ENCODE measurements around the gene CDH11.

Gene CDH11

GRCh38 chr16:65016754-65017153 is 105.1 kb downstream of the CDH11 start:
- TF ChIP-seq, protein P1, sequence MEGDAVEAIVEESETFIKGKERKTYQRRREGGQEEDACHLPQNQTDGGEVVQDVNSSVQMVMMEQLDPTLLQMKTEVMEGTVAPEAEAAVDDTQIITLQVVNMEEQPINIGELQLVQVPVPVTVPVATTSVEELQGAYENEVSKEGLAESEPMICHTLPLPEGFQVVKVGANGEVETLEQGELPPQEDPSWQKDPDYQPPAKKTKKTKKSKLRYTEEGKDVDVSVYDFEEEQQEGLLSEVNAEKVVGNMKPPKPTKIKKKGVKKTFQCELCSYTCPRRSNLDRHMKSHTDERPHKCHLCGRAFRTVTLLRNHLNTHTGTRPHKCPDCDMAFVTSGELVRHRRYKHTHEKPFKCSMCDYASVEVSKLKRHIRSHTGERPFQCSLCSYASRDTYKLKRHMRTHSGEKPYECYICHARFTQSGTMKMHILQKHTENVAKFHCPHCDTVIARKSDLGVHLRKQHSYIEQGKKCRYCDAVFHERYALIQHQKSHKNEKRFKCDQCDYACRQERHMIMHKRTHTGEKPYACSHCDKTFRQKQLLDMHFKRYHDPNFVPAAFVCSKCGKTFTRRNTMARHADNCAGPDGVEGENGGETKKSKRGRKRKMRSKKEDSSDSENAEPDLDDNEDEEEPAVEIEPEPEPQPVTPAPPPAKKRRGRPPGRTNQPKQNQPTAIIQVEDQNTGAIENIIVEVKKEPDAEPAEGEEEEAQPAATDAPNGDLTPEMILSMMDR (IDR thresholded peaks at IDR 0.05; ENCODE audit: control insufficient read depth, insufficient read depth, low read depth, low read length, missing control alignments), result no peak
- no peak for DNase-seq (ENCODE audit: low read depth)
- H3K4me3 ChIP-seq (ENCODE audit: control insufficient read depth, low read depth, low read length), result no peak overlapping the region

DNA sequence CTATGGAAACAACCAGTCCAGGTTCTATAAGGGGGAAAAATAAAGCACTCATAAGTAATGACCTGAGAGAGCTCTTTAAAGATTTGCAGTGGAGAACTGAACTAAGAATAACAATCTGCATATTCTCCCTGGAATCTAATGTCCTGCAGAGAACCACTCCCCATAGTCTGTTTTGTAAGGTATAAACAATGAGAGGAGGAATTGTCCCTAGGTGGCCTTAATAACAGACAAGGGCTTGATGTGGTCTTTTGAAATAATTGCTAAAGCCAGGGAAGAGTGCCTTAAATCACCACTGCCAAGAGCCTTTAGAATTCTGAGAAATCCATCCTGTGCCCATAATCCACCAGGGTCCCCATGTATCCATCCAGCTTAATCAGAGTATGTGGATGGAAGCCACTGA is 106.3 kb downstream of the CDH11 start:
- no peak for DNase-seq (ENCODE audit: low read depth)
- H3K4me3 ChIP-seq (ENCODE audit: control insufficient read depth, low read depth, low read length), result no peak overlapping the region
- TF ChIP-seq, protein P1 (IDR thresholded peaks at IDR 0.05; ENCODE audit: control insufficient read depth, insufficient read depth, low read depth, low read length, missing control alignments), result no peak

GRCh38 chr16:65012357-65012756 is 109.5 kb downstream of the CDH11 start:
- H3K4me3 ChIP-seq (ENCODE audit: control insufficient read depth, low read depth, low read length), result no peak overlapping the region
- TF ChIP-seq, protein P1 (IDR thresholded peaks at IDR 0.05; ENCODE audit: control insufficient read depth, insufficient read depth, low read depth, low read length, missing control alignments), result no peak
- DNase-seq (ENCODE audit: low read depth), result peak; percentile 40

DNA sequence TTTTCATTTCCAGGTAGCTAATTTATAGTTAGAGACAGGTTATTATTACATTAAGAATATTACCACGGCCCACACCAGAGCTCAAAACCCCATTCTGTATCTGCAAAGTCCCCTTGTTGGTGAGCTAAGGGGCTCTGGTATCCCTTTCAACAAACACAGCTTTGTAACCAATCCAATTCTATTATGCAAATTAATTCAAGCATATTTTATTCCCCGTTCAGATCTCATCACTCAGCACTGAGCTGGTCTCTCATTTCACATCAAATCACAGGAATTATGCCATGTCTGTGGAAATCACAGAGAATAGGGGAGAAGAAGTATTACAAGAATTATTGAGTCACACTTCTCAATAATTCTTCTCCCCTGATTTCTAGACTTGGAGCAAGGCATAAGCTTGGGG is 111.7 kb downstream of the CDH11 start:
- no peak for DNase-seq (ENCODE audit: low read depth)
- H3K4me3 ChIP-seq (ENCODE audit: control insufficient read depth, low read depth, low read length), result no peak overlapping the region
- TF ChIP-seq, protein P1 (IDR thresholded peaks at IDR 0.05; ENCODE audit: control insufficient read depth, insufficient read depth, low read depth, low read length, missing control alignments), result no peak

DNA sequence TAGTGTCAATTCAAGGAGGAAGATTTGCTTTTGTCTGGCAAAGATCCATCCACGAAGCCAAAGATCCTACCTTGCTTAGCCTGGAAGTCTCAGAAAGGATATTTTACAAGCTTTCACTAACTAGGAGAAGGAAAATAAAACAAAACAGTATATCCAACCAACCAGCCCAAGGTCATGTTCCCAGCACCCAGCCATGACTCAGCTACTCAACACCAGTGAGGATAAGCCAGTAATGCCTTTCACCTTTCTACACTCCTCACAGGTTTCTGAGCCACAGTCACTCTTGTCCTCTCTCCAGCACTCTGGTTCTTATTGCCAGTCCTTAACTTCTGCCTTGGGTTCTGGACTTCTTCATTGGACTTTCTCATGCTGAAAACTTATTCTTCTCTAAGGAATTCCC is 116.2 kb downstream of the CDH11 start:
- no peak for DNase-seq (ENCODE audit: low read depth)
- TF ChIP-seq, protein P1 (IDR thresholded peaks at IDR 0.05; ENCODE audit: control insufficient read depth, insufficient read depth, low read depth, low read length, missing control alignments), result no peak
- no peak overlapping the region for H3K4me3 ChIP-seq (ENCODE audit: control insufficient read depth, low read depth, low read length)

GRCh38 chr16:65004570-65004969 is 117.3 kb downstream of the CDH11 start:
- TF ChIP-seq, protein P1 (IDR thresholded peaks at IDR 0.05; ENCODE audit: control insufficient read depth, insufficient read depth, low read depth, low read length, missing control alignments), result no peak
- no peak overlapping the region for H3K4me3 ChIP-seq (ENCODE audit: control insufficient read depth, low read depth, low read length)

GRCh38 chr16:65003621-65004020 is 118.2 kb downstream of the CDH11 start:
- DNase-seq (ENCODE audit: low read depth), result no peak
- H3K4me3 ChIP-seq (ENCODE audit: control insufficient read depth, low read depth, low read length), result no peak overlapping the region
- TF ChIP-seq, protein P1 (IDR thresholded peaks at IDR 0.05; ENCODE audit: control insufficient read depth, insufficient read depth, low read depth, low read length, missing control alignments), result no peak

More at GRCh38 chr16:65004570-65004969, 117.3 kb downstream of the CDH11 start:
- DNase-seq (ENCODE audit: low read depth), result no peak

All from AG09309 (cell line).